Adrenal gland (tissue), 12 donors: ENCODE results near the gene ZDHHC14. TPM values are rescaled to one million over a fixed set of nuclear protein-coding genes. Genes with fewer than 3 reads are reported as not detected.

Source experiments
- DNase-seq, 7 donors: peaks; one replicate each; pipeline ENCODE4 v3.0.0-alpha.2; 2019 to 2020
- H3K27ac ChIP-seq, 5 donors: fragments of 200-600 bp; sonication (generic) in 4 of 5; 1 replicate in 3 of 5; 2 replicates in 2 of 5; pipeline versions ENCODE4 v1.5.1 to v1.8.0; 2016 to 2020; ENCODE audit warnings: mild to moderate bottlenecking in 1 of 5
- H3K27me3 ChIP-seq: fragments of 200-600 bp; 2 replicates; pipeline ENCODE4 v1.8.0; 2021
- H3K36me3 ChIP-seq, 2 donors: fragments of 200-600 bp; replicated peaks in 1 of 2; 1 replicate in 1 of 2; 2 replicates in 1 of 2; pipeline versions ENCODE4 v1.5.1 to v1.8.0; 2018 to 2022
- H3K4me1 ChIP-seq, 2 donors: fragments of 200-600 bp; replicated peaks in 1 of 2; 1 replicate in 1 of 2; 2 replicates in 1 of 2; pipeline versions ENCODE4 v1.5.1 to v1.8.0; 2018 to 2021
- H3K4me3 ChIP-seq, 4 donors: fragments of 200-600 bp; sonication (generic) in 3 of 4; one replicate each; pipeline ENCODE4 v1.5.1; 2016 to 2018
- H3K9me3 ChIP-seq, 3 donors: fragments of 200-600 bp; sonication (generic) in 1 of 3; replicated peaks in 1 of 3; 1 replicate in 2 of 3; 2 replicates in 1 of 3; pipeline versions ENCODE4 v1.5.1 to v1.8.0; 2016 to 2021
- POLR2A ChIP-seq, 2 donors: fragments of 450-650 bp; IDR thresholded peaks; one replicate each; pipeline ENCODE4 v1.6.1; 2017; ENCODE audit warnings: antibody characterized with exemption in 2 of 2, mild to moderate bottlenecking in 2 of 2, moderate library complexity in 1 of 2
- WGBS, 4 donors: extraction: QIAGEN DNeasy Blood & Tissue Kit in 2 of 4; methylation state at CpG; one replicate each; pipeline versions ENCODE4 v1.1.5 to v1.1.7; 2013 to 2017; 5-methylcytosine and 5-hydroxymethylcytosine counted together
- intact Hi-C, 2 donors: fragments of 100-400 bp; cut with DNase I; formaldehyde crosslinking; loops; one replicate each; pipeline versions ENCODE4 v1.14.1 to v1.15.0; 2022 to 2023
- polyA plus RNA-seq, 3 donors: library from polyadenylated mRNA; stranded (reverse); fragments of 200-250 nt in 2 of 3; fragments of 350-450 nt in 1 of 3; fragmentation: Illumina TruSeq in 1 of 3; extraction: RNeasy Lipid Tissue Mini Kit (QIAGEN cat#74804) in 1 of 3; gene quantifications; one replicate each; pipeline ENCODE4 v1.2.3, GENCODE V29; 2013 to 2014
- total RNA-seq, 9 donors: library from RNA; depleted of rRNA in 4 of 9; stranded (reverse); fragments of >200 nt in 4 of 9; fragments of 120-200 nt in 1 of 9; fragmentation: NEBNext Ultra II Directional in 1 of 9; extraction: Animal tissue kit (Norgen Biotek cat#: 25700) in 1 of 9; gene quantifications; one replicate each; pipeline versions ENCODE4 v1.1.0 to v1.2.4, GENCODE V29; 2013 to 2023
- TF ChIP-seq, protein P1 (sequence below), 6 experiments: fragments of 450-650 bp in 4 of 6; fragments of 200-600 bp in 2 of 6; sonication (generic) in 1 of 6; IDR thresholded peaks; 1 replicate in 5 of 6; 2 replicates in 1 of 6; pipeline versions ENCODE4 v1.5.1 to v1.8.0; 2016 to 2021; ENCODE audit warnings: antibody characterized with exemption in 6 of 6, mild to moderate bottlenecking in 2 of 6, moderate library complexity in 1 of 6
- donor health status: healthy with polysubstance abuse.
- donor health status: Bipolar disorder and iron deficiency.
- donor health status: DM: yes; HTN: yes; CAD: no.
- donor health status: DM: no; HTN: no; CAD: no.
- donor health status: DM: no; HTN: no; CAD: no.
- donor health status: DM: yes; HTN: yes; CAD: no.

Gene ZDHHC14
- total and polyA plus RNA-seq, 12 donors, result 3.8 to 14.3 (median 8.8) TPM

DNA sequence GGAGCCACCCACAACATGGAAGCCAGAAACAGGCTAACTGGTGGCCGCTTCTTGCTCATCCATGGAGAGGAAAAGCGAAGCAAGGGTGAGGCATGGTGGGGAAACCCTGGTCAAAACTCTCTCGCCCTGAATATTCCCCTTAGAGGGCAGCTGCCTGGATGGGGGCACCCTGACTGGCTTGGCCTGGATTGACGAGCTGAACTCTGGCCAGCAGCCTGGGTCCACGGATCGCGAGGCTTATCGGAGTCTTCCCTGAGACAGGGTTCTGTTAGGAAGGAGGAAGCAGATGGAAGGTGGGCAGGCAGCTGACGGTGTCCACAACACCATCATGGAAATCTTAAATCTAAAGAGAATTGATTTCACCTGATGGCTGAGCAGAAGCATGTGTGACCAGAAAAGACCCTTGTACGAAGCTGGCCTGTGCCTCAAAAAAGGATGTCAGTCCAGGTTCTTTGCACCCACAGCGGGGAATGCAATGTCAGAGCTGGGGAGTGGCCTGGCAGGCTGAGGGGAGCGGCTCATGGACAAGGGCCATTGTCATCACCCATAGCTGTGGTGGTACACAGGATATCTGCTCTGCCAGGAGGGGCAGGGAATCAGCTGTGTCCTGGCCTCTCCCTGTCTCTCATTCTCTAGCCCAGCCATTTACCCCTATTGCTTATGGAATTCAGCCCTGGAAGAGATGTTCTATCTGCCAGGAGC is 332.6 kb downstream of the ZDHHC14 start:
- Histone ChIP-seq H3K27me3 (no peaks in the 10 kb centered on the region), H3K27ac (peak overlapping the region in 1 of 5 donors; percentile 16), H3K36me3 (no peaks in the 10 kb centered on the region), H3K9me3 (no peaks in the 10 kb centered on the region), H3K4me3 (no peak overlapping the region), H3K4me1 (peaks cover 0 to 10% of the 10 kb centered on the region in 2 donors)
- TF ChIP-seq, protein P1, sequence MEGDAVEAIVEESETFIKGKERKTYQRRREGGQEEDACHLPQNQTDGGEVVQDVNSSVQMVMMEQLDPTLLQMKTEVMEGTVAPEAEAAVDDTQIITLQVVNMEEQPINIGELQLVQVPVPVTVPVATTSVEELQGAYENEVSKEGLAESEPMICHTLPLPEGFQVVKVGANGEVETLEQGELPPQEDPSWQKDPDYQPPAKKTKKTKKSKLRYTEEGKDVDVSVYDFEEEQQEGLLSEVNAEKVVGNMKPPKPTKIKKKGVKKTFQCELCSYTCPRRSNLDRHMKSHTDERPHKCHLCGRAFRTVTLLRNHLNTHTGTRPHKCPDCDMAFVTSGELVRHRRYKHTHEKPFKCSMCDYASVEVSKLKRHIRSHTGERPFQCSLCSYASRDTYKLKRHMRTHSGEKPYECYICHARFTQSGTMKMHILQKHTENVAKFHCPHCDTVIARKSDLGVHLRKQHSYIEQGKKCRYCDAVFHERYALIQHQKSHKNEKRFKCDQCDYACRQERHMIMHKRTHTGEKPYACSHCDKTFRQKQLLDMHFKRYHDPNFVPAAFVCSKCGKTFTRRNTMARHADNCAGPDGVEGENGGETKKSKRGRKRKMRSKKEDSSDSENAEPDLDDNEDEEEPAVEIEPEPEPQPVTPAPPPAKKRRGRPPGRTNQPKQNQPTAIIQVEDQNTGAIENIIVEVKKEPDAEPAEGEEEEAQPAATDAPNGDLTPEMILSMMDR (IDR thresholded peaks at IDR 0.05), result no peak
- TF ChIP-seq POLR2A (IDR thresholded peaks at IDR 0.05), result no peak
- WGBS, 4 donors, result 92 to 97% (median 95%) methylated on average over 11 to 12 of the region's 12 CpGs
- no peak for DNase-seq
- intact Hi-C loops, result no loop called here

DNA sequence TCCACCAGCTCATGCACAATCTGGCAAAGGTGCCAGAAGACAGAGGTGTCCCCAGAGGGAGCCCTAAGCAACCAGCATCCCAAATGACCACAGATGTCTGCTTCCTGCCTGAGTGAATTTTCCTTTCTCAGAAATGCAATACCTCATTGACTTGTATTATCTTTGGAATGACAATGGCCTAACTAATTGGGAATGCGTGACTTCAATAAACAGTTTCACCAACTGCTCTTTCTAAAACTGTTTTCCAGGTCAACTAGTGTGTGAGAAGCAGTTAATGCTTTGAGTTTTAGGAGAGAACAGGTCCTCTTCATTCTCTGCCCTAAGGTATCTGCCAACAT is 333.1 kb downstream of the ZDHHC14 start:
- intact Hi-C loops, result no loop called here
- 83 to 93% (median 92%) methylated on average over 1 of the region's 1 CpG for WGBS, 4 donors
- Histone ChIP-seq H3K36me3 (no peaks in the 10 kb centered on the region), H3K9me3 (no peaks in the 10 kb centered on the region), H3K4me1 (peaks cover 0 to 10% of the 10 kb centered on the region in 2 donors), H3K27me3 (no peaks in the 10 kb centered on the region), H3K4me3 (no peak overlapping the region), H3K27ac (peak overlapping the region in 1 of 5 donors; percentile 16)
- no peak for TF ChIP-seq POLR2A (IDR thresholded peaks at IDR 0.05)
- TF ChIP-seq, protein P1 (IDR thresholded peaks at IDR 0.05), result no peak
- no peak for DNase-seq

DNA sequence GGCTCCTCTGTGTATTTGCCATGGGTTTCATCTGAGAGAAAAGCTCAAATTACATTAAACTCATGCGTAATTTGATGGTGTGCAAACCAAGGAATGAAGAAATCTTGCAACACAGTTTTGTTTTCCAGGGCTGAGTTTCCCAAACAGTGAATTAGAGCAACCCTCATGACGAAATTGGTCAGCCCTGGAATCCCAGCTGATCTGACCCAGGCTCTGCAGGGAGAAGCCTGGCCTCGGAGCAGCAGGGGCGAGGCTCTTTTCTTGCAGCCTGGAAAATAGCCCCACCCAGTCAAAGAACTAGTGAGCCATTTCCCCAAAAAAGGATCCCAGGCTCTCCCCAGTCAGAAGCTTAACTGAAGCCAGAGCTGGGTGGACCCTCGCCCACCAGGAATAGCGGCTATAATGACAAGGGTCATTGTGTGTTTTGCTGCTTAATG is 334.8 kb downstream of the ZDHHC14 start:
- H3K27ac ChIP-seq, result peak overlapping the region in 2 of 5 donors; percentile 60 to 77
- WGBS, 4 donors, result 59 to 74% (median 67%) methylated on average over 6 of the region's 6 CpGs
- intact Hi-C loops, result no loop called here
- no peak for TF ChIP-seq POLR2A (IDR thresholded peaks at IDR 0.05)
- TF ChIP-seq, protein P1 (IDR thresholded peaks at IDR 0.05), result no peak
- no peak overlapping the region for H3K4me3 ChIP-seq
- H3K27me3 ChIP-seq, result no peaks in the 10 kb centered on the region
- H3K4me1 ChIP-seq, result peaks cover 0 to 8% of the 10 kb centered on the region in 2 donors
- H3K36me3 ChIP-seq, result no peaks in the 10 kb centered on the region
- DNase-seq, result peak in 6 of 7 donors; percentile 59 to 80 (median 64)
- H3K9me3 ChIP-seq, result no peaks in the 10 kb centered on the region

DNA sequence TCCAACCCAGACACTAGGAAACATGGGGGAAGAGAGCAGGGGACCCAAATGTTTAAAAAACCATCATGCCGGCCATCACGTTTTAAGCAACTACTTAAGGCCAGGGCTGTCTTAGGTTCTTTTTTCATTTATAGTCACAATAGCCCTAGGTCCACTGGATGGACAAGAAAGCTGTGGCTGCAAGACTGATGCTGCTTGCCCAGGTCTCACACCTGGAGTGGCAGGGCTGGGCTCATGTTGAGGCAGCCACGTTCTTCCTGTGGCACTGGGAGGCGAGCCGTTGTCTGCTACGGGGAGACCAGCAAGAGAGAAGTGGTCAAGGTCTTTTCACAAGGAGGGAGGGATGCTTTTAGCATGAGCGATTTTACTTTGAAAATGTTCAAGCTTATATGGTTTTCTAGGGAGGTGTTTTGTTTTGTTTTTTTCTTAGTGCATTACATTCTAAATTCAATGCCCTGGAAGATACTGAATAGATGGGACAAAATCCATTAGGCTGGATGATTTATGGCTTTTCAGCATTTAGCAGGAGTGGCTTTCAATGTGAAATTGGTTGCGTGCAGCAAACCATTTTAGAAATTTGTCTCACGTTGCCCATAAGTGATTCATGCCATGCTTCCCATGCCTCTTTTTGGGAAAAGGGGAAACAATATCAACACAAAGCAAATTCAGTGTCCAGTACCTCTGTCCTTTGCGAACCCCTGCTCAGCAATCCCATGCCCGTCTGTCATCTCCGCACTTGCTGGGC is 335.4 kb downstream of the ZDHHC14 start:
- no peak overlapping the region for H3K4me3 ChIP-seq
- TF ChIP-seq, protein P1 (IDR thresholded peaks at IDR 0.05), result no peak
- TF ChIP-seq POLR2A (IDR thresholded peaks at IDR 0.05), result no peak
- intact Hi-C loops, result no loop called here
- H3K9me3 ChIP-seq, result no peaks in the 10 kb centered on the region
- no peaks in the 10 kb centered on the region for H3K27me3 ChIP-seq
- no peaks in the 10 kb centered on the region for H3K36me3 ChIP-seq
- H3K4me1 ChIP-seq, result peaks cover 0 to 5% of the 10 kb centered on the region in 2 donors
- 59 to 80% (median 70%) methylated on average over 12 of the region's 12 CpGs for WGBS, 4 donors
- DNase-seq, result no peak
- H3K27ac ChIP-seq, result peak overlapping the region in 2 of 5 donors; percentile 60 to 77
